GM18858 (cell line): ENCODE data around the gene PITPNC1.
"Not testable (repeated sequence)": the region's sequence is repeated elsewhere in the genome, so short reads cannot be mapped to it uniquely, and the experiment has no call there.

Experiments
- ATAC-seq: cut with Tn5 transposase; IDR thresholded peaks from one replicate; pipeline ENCODE4 v1.9.1; 2021; ENCODE audit not compliant: unreplicated experiment

The PITPNC1 gene

GRCh38 chr17:67573987-67574657 lies 197.0 kb downstream of the PITPNC1 start:
- ATAC-seq, result no peak

GRCh38 chr17:67574658-67575293 lies 197.7 kb downstream of the PITPNC1 start:
- ATAC-seq, result no peak

- ATAC-seq, result no peak
These were observed 198.2 kb downstream of the PITPNC1 start for GRCh38 chr17:67575325-67575724.

GRCh38 chr17:67576471-67577115 lies 199.5 kb downstream of the PITPNC1 start:
- ATAC-seq, result no peak

- ATAC-seq, result no peak
These were observed 200.5 kb downstream of the PITPNC1 start for GRCh38 chr17:67577429-67578141.

- peak; percentile 32 for ATAC-seq
These were observed 201.0 kb downstream of the PITPNC1 start for GRCh38 chr17:67578142-67578457.

- not testable (repeated sequence) for ATAC-seq
These were observed 201.8 kb downstream of the PITPNC1 start for GRCh38 chr17:67578679-67579405.

GRCh38 chr17:67582673-67583081 lies 205.6 kb downstream of the PITPNC1 start:
- ATAC-seq, result no peak

GRCh38 chr17:67585077-67585602 lies 208.1 kb downstream of the PITPNC1 start:
- ATAC-seq, result no peak

- no peak for ATAC-seq
These were observed 211.2 kb downstream of the PITPNC1 start for GRCh38 chr17:67588326-67588725.

- ATAC-seq, result no peak
These were observed 217.2 kb downstream of the PITPNC1 start for GRCh38 chr17:67594115-67594880.

- ATAC-seq, result no peak
These were observed 223.3 kb downstream of the PITPNC1 start for GRCh38 chr17:67600408-67600807.

GRCh38 chr17:67601897-67602296 lies 224.8 kb downstream of the PITPNC1 start:
- ATAC-seq, result no peak

GRCh38 chr17:67602444-67602843 lies 225.4 kb downstream of the PITPNC1 start:
- ATAC-seq, result no peak

GRCh38 chr17:67602974-67603373 lies 225.9 kb downstream of the PITPNC1 start:
- ATAC-seq, result no peak

GRCh38 chr17:67605256-67605912 lies 228.3 kb downstream of the PITPNC1 start:
- ATAC-seq, result no peak

GRCh38 chr17:67606471-67606870 lies 229.4 kb downstream of the PITPNC1 start:
- ATAC-seq, result no peak

GRCh38 chr17:67606896-67607604 lies 230.0 kb downstream of the PITPNC1 start:
- ATAC-seq, result no peak

GRCh38 chr17:67610061-67610460 lies 233.0 kb downstream of the PITPNC1 start:
- no peak for ATAC-seq
